Neural cell (in vitro differentiated cells): ENCODE measurements around the gene SDCCAG8. TPM values are rescaled to one million over a fixed set of nuclear protein-coding genes. Genes with fewer than 3 reads are reported as not detected.

Experiments
- H2AFZ ChIP-seq: fragments of 200-600, 300-800 bp; sonication (generic), shearing (Covaris generic); 2 replicates; pipeline ENCODE4 v1.6.0; 2014; ENCODE audit warnings: low read depth, mild to moderate bottlenecking, antibody characterized with exemption, low read length, moderate library complexity
- H3F3A ChIP-seq: fragments of 200-600 bp; shearing (Covaris generic); 2 replicates; pipeline ENCODE4 v1.6.1; 2016; ENCODE audit warnings: mild to moderate bottlenecking, moderate library complexity, mixed read lengths, antibody characterized with exemption, low read length; ENCODE audit not compliant: insufficient read depth, poor library complexity, severe bottlenecking
- H3K27ac ChIP-seq: fragments of 200-600, 300-800 bp; sonication (generic), shearing (Covaris generic); 2 replicates; pipeline ENCODE4 v1.5.1; 2014; ENCODE audit warnings: mild to moderate bottlenecking, low read length, moderate library complexity
- H3K27me3 ChIP-seq: fragments of 300-800, 200-600 bp; sonication (generic), shearing (Covaris generic); 2 replicates; pipeline ENCODE4 v1.6.0; 2014; ENCODE audit warnings: mild to moderate bottlenecking, low read depth, low read length, moderate library complexity; ENCODE audit not compliant: insufficient read depth
- H3K36me3 ChIP-seq: fragments of 300-800, 200-600 bp; sonication (generic), shearing (Covaris generic); 2 replicates; pipeline ENCODE4 v1.5.1; 2014; ENCODE audit warnings: mild to moderate bottlenecking, antibody characterized with exemption, low read length, moderate library complexity; ENCODE audit not compliant: insufficient read depth
- H3K4me2 ChIP-seq: fragments of 300-800, 200-600 bp; sonication (generic), shearing (Covaris generic); 2 replicates; pipeline ENCODE4 v1.6.0; 2014; ENCODE audit warnings: mild to moderate bottlenecking, low read length
- H3K4me3 ChIP-seq: fragments of 300-800, 200-600 bp; sonication (generic), shearing (Covaris generic); 2 replicates; pipeline ENCODE4 v1.5.1; 2014; ENCODE audit warnings: mild to moderate bottlenecking, low read length, moderate library complexity
- H3K79me2 ChIP-seq: fragments of 200-600 bp; shearing (Covaris generic); replicated peaks from 2 replicates; pipeline ENCODE4 v1.6.0; 2014; ENCODE audit warnings: mild to moderate bottlenecking, low read length, moderate library complexity; ENCODE audit not compliant: insufficient read depth
- H3K9ac ChIP-seq: fragments of 300-800, 200-600 bp; sonication (generic), shearing (Covaris generic); 2 replicates; pipeline ENCODE4 v1.6.1; 2016; ENCODE audit warnings: mild to moderate bottlenecking, low read length, mixed read lengths
- H3K9me2 ChIP-seq: fragments of 200-600 bp; shearing (Covaris generic); 2 replicates; pipeline ENCODE4 v1.6.1; 2016; ENCODE audit warnings: mild to moderate bottlenecking, low read length, mixed read lengths; ENCODE audit not compliant: insufficient read depth
- H3K9me3 ChIP-seq: fragments of 200-600, 300-800 bp; sonication (generic), shearing (Covaris generic); 2 replicates; pipeline ENCODE4 v1.6.1; 2016; ENCODE audit warnings: mild to moderate bottlenecking, mixed run types, low read length, moderate library complexity, mixed read lengths
- H4K20me1 ChIP-seq: fragments of 200-600 bp; shearing (Covaris generic); 2 replicates; pipeline ENCODE4 v1.6.1; 2016; ENCODE audit warnings: mild to moderate bottlenecking, mixed run types; ENCODE audit not compliant: insufficient read depth
- EP300 ChIP-seq: fragments of 450-650 bp; conservative IDR thresholded peaks from 2 replicates; pipeline ENCODE4 v1.6.1; 2014; ENCODE audit warnings: antibody characterized with exemption, mild to moderate bottlenecking, moderate library complexity; ENCODE audit not compliant: poor library complexity, severe bottlenecking
- EZH2 ChIP-seq: fragments of 200-600, 300-800 bp; shearing (Covaris generic), sonication (generic); IDR thresholded peaks from 2 replicates; pipeline ENCODE4 v1.6.1; 2014; ENCODE audit warnings: antibody characterized with exemption, low read length, borderline replicate concordance, mild to moderate bottlenecking; ENCODE audit not compliant: insufficient read depth, poor library complexity, severe bottlenecking
- MXI1 ChIP-seq: fragments of 450-650 bp; conservative IDR thresholded peaks from 2 replicates; pipeline ENCODE4 v1.6.1; 2014; ENCODE audit warnings: antibody characterized with exemption, mild to moderate bottlenecking; ENCODE audit not compliant: poor library complexity, severe bottlenecking
- POLR2AphosphoS5 ChIP-seq: IDR thresholded peaks from 2 replicates; pipeline ENCODE4 v1.6.1; 2012
- RAD21 ChIP-seq: fragments of 450-650 bp; conservative IDR thresholded peaks from 2 replicates; pipeline ENCODE4 v1.6.1; 2014; ENCODE audit warnings: antibody characterized with exemption, mild to moderate bottlenecking, moderate library complexity
- SMC3 ChIP-seq: fragments of 450-650 bp; conservative IDR thresholded peaks from 2 replicates; pipeline ENCODE4 v1.6.1; 2014; ENCODE audit warnings: antibody characterized with exemption, mild to moderate bottlenecking, moderate library complexity; ENCODE audit not compliant: poor library complexity
- TAF1 ChIP-seq: IDR thresholded peaks from 2 replicates; pipeline ENCODE4 v1.6.1; 2012; ENCODE audit warnings: low read depth
- polyA plus RNA-seq: library from polyadenylated mRNA; depleted of rRNA; stranded (reverse); fragments of >200 nt; gene quantifications from 2 replicates; pipeline ENCODE4 v1.2.3, GENCODE V29; 2014
- TF ChIP-seq, protein P1 (sequence below): IDR thresholded peaks from 2 replicates; pipeline ENCODE4 v1.6.1; 2012; ENCODE audit warnings: borderline replicate concordance
- TF ChIP-seq, protein P2 (sequence below): fragments of 450-650 bp; IDR thresholded peaks from 2 replicates; pipeline ENCODE4 v1.5.1; 2014; ENCODE audit warnings: antibody characterized with exemption, mild to moderate bottlenecking, moderate library complexity; ENCODE audit not compliant: poor library complexity, severe bottlenecking

SDCCAG8 gene
- polyA plus RNA-seq, 1 donor from 2014 or later = 32.2 TPM

DNA sequence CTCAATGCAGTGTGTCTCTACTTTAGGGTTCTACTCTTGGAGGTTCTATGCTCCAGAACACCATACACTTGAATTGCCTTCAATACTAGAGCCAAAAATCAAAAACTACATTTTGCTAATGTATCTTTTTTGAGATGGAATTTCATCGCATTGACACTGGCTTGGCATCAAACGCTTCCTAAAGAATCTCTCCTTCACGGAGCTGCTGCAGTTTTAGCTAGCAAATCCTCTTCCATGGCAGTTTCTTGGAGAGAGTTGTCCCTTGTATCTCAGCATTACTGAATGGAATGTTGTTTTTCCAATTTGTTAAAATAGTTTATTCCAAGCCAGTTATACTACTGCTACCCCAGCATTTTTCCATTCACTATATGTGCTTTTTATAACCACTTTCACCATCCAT is 17.7 kb downstream of the SDCCAG8 start:
- H3F3A ChIP-seq = no peaks in the 10 kb centered on the region
- H3K4me3 ChIP-seq = no peak overlapping the region
- no peaks in the 10 kb centered on the region for H3K27me3 ChIP-seq
- peaks cover 4% of the 10 kb centered on the region for H3K9me3 ChIP-seq
- no peaks in the 10 kb centered on the region for H3K79me2 ChIP-seq
- no peaks in the 10 kb centered on the region for H3K9me2 ChIP-seq
- H3K9ac ChIP-seq = no peak overlapping the region
- H2AFZ ChIP-seq = no peak overlapping the region
- peaks cover 5% of the 10 kb centered on the region for H3K36me3 ChIP-seq
- TF ChIP-seq, protein P1, sequence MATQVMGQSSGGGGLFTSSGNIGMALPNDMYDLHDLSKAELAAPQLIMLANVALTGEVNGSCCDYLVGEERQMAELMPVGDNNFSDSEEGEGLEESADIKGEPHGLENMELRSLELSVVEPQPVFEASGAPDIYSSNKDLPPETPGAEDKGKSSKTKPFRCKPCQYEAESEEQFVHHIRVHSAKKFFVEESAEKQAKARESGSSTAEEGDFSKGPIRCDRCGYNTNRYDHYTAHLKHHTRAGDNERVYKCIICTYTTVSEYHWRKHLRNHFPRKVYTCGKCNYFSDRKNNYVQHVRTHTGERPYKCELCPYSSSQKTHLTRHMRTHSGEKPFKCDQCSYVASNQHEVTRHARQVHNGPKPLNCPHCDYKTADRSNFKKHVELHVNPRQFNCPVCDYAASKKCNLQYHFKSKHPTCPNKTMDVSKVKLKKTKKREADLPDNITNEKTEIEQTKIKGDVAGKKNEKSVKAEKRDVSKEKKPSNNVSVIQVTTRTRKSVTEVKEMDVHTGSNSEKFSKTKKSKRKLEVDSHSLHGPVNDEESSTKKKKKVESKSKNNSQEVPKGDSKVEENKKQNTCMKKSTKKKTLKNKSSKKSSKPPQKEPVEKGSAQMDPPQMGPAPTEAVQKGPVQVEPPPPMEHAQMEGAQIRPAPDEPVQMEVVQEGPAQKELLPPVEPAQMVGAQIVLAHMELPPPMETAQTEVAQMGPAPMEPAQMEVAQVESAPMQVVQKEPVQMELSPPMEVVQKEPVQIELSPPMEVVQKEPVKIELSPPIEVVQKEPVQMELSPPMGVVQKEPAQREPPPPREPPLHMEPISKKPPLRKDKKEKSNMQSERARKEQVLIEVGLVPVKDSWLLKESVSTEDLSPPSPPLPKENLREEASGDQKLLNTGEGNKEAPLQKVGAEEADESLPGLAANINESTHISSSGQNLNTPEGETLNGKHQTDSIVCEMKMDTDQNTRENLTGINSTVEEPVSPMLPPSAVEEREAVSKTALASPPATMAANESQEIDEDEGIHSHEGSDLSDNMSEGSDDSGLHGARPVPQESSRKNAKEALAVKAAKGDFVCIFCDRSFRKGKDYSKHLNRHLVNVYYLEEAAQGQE = no peak
- TF ChIP-seq SMC3 = no peak
- TF ChIP-seq, protein P2, sequence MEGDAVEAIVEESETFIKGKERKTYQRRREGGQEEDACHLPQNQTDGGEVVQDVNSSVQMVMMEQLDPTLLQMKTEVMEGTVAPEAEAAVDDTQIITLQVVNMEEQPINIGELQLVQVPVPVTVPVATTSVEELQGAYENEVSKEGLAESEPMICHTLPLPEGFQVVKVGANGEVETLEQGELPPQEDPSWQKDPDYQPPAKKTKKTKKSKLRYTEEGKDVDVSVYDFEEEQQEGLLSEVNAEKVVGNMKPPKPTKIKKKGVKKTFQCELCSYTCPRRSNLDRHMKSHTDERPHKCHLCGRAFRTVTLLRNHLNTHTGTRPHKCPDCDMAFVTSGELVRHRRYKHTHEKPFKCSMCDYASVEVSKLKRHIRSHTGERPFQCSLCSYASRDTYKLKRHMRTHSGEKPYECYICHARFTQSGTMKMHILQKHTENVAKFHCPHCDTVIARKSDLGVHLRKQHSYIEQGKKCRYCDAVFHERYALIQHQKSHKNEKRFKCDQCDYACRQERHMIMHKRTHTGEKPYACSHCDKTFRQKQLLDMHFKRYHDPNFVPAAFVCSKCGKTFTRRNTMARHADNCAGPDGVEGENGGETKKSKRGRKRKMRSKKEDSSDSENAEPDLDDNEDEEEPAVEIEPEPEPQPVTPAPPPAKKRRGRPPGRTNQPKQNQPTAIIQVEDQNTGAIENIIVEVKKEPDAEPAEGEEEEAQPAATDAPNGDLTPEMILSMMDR = no peak
- no peak for TF ChIP-seq EP300
- no peak for TF ChIP-seq MXI1
- TF ChIP-seq RAD21 = no peak
- no peak for TF ChIP-seq POLR2AphosphoS5
- TF ChIP-seq TAF1 = no peak
- TF ChIP-seq EZH2 = no peak
- H3K27ac ChIP-seq = no peak overlapping the region
- H3K4me2 ChIP-seq = no peak overlapping the region
- H4K20me1 ChIP-seq = no peaks in the 10 kb centered on the region

DNA sequence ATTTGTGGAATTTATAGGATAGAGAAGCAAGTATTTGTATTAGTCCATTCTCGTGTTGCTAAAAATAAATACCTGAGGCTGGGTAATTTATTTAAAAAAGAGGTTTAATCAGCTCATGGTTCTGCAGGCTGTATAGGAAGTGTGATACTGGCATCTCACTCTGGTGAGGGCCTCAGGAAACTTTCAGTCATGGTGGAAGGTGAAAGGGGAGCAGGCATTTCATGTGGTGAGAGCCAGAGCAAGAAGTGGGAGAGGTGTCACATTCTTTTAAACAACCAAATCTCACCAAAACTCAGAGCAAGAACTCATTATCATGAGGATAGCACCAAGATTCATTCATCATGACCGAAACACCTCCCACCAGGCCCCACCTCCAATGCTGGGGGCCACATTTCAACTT is 18.1 kb downstream of the SDCCAG8 start:
- Histone ChIP-seq H3K9ac (no peak overlapping the region), H3F3A (no peaks in the 10 kb centered on the region), H3K27ac (no peak overlapping the region), H3K4me2 (no peak overlapping the region), H4K20me1 (no peaks in the 10 kb centered on the region), H3K79me2 (no peaks in the 10 kb centered on the region), H2AFZ (no peak overlapping the region), H3K36me3 (peaks cover 5% of the 10 kb centered on the region), H3K27me3 (no peaks in the 10 kb centered on the region), H3K4me3 (no peak overlapping the region), H3K9me3 (peaks cover 4% of the 10 kb centered on the region), H3K9me2 (no peaks in the 10 kb centered on the region)
- TF ChIP-seq, protein P1 = no peak
- TF ChIP-seq, protein P2 = no peak
- TF ChIP-seq POLR2AphosphoS5 (no peak), MXI1 (no peak), EP300 (no peak)
